ENCODE measurements around the gene TENM4.

The TENM4 gene

GRCh38 chr11:79019975-79020374 lies 420.9 kb downstream of the TENM4 start:
- no peak for TF ChIP-seq CTCF (IDR thresholded peaks at IDR 0.05; ENCODE audit: extremely low read depth, missing control alignments)
- DNase-seq (ENCODE audit: low spot score) = no peak

- TF ChIP-seq CTCF (IDR thresholded peaks at IDR 0.05; ENCODE audit: extremely low read depth, missing control alignments) = no peak
These were observed 421.6 kb downstream of the TENM4 start for GRCh38 chr11:79019277-79019676.

GRCh38 chr11:79018371-79018849 lies 422.4 kb downstream of the TENM4 start:
- no peak for DNase-seq (ENCODE audit: low spot score)
- TF ChIP-seq CTCF (IDR thresholded peaks at IDR 0.05; ENCODE audit: extremely low read depth, missing control alignments) = no peak

More at GRCh38 chr11:79019277-79019676, 421.6 kb downstream of the TENM4 start:
- no peak for DNase-seq (ENCODE audit: low spot score)

GRCh38 chr11:79017811-79018210 lies 423.0 kb downstream of the TENM4 start:
- no peak for TF ChIP-seq CTCF (IDR thresholded peaks at IDR 0.05; ENCODE audit: extremely low read depth, missing control alignments)
- DNase-seq (ENCODE audit: low spot score) = no peak

GRCh38 chr11:79013509-79013908 lies 427.3 kb downstream of the TENM4 start:
- TF ChIP-seq CTCF (IDR thresholded peaks at IDR 0.05; ENCODE audit: extremely low read depth, missing control alignments) = no peak
- DNase-seq (ENCODE audit: low spot score) = no peak

GRCh38 chr11:79011357-79011756 lies 429.5 kb downstream of the TENM4 start:
- no peak for DNase-seq (ENCODE audit: low spot score)
- no peak for TF ChIP-seq CTCF (IDR thresholded peaks at IDR 0.05; ENCODE audit: extremely low read depth, missing control alignments)

- no peak for DNase-seq (ENCODE audit: low spot score)
- no peak for TF ChIP-seq CTCF (IDR thresholded peaks at IDR 0.05; ENCODE audit: extremely low read depth, missing control alignments)
These were observed 432.9 kb downstream of the TENM4 start for GRCh38 chr11:79007771-79008402.

Data from GM20000 (cell line).